Upper lobe of left lung (tissue), 4 donors: ENCODE results near the gene KDM4E.

ENCODE experiments used
- CTCF ChIP-seq, 6 experiments: fragments of 450-650 bp in 4 of 6; fragments of 200-600 bp in 2 of 6; sonication (generic) in 2 of 6; IDR thresholded peaks; one replicate each; pipeline ENCODE4 v1.5.1; 2016 to 2019; ENCODE audit warnings: antibody characterized with exemption in 6 of 6
- POLR2A ChIP-seq, 4 donors: fragments of 450-650 bp; IDR thresholded peaks; one replicate each; pipeline ENCODE4 v1.5.1; 2016 to 2017; ENCODE audit warnings: antibody characterized with exemption in 4 of 4, mild to moderate bottlenecking in 2 of 4
- POLR2AphosphoS5 ChIP-seq, 2 donors: sonication (generic); formaldehyde crosslinking; IDR thresholded peaks; one replicate each; pipeline ENCODE4 v1.5.1; 2017; ENCODE audit warnings: antibody characterized with exemption in 2 of 2

GRCh38 chr11:95014184-95014821, 10.8 kb upstream of the KDM4E start:
- TF ChIP-seq CTCF (IDR thresholded peaks at IDR 0.05) (no peak), POLR2AphosphoS5 (IDR thresholded peaks at IDR 0.05) (no peak), POLR2A (IDR thresholded peaks at IDR 0.05) (no peak)
